ENCODE data around the gene TMC6. TPM values are rescaled to one million over a fixed set of nuclear protein-coding genes. Genes with fewer than 3 reads are reported as not detected.
A peak's percentile ranks its signal among the peaks of the same experiment; 100 is the strongest.
"Not testable (repeated sequence)": the region's sequence is repeated elsewhere in the genome, so short reads cannot be mapped to it uniquely, and the experiment has no call there.

Gene TMC6
- total RNA-seq, 1 experiment from 2014 or later = 238 TPM

DNA sequence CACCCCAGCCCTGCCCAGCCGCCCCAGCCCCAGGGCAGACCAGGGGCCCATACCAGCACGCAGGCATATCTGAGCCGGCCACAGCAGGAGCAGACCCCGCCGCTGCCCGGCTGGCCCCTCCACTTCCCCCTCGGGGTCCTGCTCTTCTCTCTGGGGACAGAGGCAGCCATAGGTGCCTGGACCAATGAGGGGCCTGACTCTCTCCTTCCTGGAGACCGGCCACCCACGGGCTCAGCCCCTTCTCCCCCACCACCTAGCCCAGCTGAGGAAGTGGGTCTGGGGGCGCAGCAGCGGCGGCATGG lies 3.8 kb downstream of the TMC6 start:
- no peak for DNase-seq (ENCODE audit: low spot score)

DNA sequence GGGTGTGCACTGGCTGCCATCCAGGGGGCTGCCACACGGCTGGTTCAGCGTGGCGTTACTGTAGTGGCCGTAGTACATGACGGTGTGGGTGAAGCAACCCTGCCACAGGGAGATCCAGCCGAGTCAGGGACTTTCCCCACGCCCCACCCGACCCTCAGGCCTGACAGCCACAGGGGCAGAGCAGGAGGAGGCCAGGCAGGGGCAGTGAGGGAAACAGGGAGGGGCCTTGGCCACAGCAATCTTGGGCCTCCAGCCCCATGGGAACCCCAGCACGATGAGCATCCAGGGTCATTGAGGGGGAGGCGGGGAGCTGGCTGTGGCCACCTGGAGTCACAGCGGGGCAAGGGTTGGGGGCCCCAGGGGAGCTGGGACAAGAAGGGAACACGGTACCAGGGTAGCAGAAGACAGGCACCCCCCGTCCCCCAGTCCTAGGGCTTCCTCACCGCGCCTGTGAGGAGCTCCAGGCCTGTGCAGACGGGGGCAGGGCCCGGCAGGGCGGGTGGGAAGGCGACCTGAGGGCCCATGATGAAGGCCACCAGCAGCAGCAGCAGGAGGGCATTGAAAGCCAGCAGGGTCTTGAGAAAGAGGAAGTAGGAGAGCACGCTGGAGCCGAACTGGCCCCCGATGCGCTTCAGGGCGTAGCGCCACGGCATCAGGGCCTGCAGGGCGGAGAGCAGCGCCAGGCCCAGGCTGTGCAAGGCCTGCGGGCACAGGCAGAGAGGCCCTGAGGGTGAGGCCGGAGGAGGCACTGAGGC lies 4.3 kb downstream of the TMC6 start:
- DNase-seq (ENCODE audit: low spot score) = no peak

DNA sequence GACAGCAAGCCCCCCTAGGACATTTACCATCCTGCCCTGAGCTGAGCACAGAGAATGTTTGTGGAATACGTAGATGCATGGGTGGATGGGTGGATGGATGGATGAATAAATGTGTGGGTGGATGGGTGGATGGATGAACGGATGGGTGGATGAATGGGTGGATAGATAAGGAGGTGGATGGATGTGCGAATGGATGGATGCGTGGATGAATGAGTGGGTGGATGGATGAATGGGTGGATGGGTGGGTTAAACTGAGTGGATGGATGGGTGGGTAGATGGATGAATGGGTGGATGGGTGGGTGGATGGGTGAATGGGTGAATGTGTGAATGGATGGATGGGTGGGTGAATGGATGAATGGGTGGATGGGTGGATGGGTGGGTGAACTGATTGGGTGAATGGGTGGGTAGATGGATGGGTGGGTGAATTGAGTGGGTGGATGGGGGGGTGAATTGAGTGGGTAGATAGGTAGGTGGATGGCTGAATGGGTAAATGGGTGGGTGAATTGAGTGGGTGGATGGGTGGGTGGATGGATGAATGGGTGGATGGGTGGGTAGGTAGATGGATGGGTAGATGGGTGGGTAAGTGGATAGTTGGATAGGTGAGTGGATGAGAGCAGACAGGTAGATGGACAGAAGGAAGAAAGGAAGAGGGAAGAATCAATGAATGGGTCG lies 5.2 kb downstream of the TMC6 start:
- DNase-seq (ENCODE audit: low spot score) = no peak

DNA sequence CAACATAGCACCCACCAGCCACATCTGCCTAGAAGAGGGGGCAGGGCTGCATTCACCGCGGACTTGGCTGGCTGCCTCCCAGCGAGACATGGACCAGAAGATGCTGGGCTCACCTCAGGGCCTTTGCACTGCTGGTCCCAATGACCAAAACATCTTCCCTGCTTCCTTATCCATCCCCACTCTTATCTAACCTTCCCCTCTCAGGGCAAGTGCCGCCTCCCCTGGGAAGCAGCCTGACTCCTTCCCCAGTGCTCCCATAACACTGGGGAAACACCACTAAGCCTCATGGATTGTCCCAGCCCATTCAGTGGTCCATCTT lies 5.7 kb downstream of the TMC6 start:
- no peak for DNase-seq (ENCODE audit: low spot score)

DNA sequence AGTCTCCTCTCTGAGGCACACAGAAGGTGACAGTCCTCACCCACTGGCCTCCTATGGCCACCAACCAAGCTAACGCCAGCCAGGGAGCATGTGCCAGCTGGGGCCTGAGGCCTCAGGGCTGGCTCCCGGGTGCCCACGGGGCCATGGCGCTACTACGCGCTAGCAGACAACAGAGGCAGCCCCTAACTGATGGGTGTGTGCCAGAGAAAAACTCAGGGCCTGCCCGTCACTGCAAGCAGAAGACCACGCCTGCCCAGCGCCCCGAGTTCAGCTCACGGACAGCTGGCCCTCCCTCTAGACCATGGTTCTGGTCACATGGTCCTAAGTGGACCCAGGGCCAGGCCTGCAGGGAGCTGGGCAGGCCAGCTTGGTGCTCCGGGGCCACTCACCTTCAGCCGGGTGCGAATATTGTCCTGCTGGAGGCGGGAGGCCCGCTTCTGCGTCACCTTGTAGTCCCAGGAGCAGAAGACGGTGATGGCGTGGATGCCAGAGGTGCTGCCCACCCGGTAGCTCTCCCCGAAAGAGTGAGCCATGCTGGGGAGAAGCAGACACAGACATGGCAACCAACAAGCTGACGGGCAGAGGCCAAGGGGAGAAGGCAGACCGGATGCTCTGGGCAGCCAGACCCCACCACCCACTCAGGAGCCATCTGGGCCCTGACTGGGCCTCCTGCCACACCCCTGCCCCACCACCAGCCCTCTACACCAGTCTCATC lies 6.2 kb downstream of the TMC6 start:
- no peak for DNase-seq (ENCODE audit: low spot score)

DNA sequence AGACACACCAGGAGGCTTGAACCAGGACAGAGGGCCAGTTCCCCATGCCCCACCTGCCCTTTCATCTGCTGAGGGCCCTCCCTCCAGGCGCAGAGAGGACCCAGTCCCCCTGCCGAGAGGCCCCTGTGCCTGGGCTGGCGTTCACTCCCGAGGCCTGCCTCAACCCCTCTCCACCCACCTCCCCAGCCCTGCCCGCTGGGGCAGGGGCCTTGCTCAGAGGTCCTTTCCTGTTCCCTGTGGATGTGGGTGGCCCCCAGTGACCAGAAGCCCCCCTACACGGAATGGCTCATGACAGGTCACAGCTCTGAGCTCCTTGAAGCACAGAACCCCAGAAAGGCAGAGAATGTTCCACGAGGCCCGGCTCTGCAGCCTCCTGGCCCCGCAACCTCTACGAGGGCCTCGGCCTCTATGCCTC lies 6.7 kb downstream of the TMC6 start:
- no peak for DNase-seq (ENCODE audit: low spot score)

DNA sequence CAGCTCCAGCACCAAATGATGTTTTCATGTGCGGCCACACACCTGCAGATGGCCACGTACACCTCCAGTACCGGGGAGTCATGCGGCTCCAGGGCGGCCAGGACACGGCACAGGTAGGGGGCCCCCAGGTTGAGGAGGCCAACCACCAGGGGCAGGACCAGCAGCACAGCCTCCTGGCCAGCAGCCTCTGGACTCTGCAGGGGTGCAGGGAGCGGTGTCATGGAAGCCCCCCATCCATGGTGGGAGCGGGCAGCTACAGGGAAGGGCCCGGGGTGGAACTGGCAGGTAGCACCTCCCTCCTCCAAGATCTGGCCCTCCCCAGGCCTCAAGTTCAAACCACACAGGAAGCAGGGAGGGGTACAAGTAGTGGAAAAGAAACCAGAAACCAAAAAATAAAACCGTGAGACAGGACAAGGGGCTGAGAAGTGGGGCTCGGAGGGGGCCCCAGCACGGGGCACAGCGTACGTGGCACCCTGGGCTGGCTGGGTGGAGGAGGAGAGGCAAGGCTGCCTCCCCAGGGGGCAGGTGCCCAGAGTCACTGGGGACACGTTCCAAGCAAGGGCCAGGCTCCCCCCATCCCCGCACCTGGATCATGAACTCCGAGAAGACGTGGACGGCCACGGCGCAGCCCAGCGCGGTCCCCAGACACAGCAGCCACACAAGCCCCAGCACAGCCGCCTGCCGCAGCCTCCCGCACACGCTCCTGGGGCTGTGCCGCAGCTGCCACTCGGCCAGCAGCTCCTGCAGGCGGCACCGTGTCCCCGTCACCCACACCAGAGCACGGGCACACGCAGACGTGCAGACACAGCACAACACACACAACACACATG lies 7.4 kb downstream of the TMC6 start:
- DNase-seq (ENCODE audit: low spot score) = no peak

DNA sequence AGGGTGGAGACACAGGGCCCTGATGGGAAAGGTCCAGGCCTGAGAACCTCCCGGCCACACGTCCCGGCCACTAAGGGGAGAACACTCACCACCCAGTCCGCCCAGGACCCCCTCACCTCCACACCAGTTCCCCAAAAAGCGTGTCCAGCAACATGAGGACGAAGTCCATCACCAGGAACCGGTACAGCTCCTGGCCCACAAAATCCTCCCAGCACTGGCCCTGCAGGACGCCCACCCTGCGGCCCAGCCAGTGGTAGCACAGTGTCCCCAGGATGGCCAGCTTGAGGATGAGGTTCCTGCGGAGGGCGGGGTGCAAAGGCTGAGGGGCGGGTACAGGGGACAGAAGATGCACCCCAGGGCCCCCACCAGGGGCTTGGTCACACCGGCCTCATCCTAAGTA lies 8.0 kb downstream of the TMC6 start:
- no peak for DNase-seq (ENCODE audit: low spot score)

DNA sequence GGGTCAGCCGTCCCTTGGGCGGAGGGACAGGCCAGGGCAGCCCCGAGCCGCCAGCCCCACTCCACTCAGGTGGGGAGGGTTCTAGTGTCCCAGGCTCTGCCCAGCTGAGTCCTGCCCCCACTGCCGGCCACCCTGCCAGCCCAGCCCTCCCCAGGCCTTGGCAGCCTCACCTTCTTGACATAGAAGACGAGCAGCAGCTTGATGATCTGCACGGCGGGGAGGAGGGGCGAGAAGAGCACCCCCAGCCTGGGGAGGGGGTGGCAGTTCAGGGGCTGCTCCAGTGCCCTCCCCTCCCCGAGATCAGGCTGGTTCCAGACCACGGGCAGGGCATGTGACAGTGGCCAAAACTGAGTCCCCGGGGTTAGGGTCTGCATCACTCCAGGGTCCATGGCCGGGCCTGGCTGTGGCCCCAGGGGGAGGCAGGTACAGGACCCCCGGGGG lies 9.7 kb downstream of the TMC6 start:
- no peak for DNase-seq (ENCODE audit: low spot score)

DNA sequence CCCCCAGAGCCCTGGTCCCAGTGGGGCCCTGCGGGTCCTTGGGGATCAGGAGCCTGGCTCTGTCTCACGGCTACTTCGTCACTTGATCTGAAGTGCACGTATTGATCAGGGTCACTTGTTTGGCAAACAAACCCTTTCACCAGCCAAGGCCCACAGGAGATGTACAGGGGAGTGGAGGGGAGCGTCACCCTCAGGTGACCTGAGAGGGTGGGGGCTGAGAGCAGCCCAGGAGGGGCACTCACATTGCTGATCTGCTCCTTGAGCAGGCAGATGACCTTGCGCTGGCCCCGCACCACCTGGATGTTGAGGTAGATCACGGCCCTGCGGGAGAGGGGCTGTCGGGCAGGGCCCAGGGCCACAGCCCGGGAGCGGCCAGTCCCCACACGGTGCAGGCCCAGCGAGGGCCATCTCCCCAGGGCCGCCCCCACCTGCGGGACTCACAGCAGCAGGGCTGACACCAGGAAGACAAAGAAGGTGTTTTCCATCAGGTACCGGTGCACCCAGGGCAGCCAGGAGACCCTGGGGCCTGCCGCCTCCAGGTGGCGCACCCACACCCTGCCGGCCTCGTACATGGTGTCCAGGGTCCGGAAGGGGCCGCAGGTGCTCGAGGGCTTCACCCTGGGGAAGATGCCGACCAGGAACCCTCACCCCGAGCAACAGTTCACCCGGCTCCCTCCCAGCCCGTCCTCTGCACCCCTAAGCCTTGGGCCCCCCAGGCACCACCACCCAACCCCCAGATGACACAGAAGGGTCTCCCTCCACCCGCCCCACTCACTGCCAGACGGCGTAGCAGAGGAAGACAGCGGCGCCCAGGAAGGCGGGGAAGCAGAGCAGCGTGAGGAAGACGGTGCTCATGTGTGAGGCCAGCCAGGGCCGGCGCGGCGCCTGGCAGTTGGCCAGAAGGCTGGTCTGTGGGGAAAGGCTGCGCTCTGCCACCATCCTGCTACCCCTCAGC lies 11.3 kb downstream of the TMC6 start:
- DNase-seq (ENCODE audit: low spot score) = no peak

DNA sequence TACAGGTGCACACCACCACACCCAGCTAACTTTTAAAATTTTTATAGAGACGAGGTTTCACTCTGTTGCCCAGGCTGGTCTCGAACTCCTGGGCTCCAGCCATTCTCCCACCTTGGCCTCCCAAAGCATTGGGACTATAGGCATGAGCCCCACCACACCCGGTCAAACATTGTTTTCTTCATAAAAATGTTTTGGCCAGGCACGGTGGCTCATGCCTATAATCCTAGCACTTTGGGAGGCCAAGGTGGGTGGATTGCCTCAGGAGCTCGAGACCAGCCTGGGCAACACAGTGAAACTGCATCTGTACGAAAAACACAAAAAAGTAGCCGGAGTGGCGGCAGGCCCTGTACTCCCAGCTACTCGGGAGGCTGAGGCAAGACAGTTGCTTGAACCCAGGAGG lies 12.1 kb downstream of the TMC6 start:
- DNase-seq (ENCODE audit: low spot score) = no peak

DNA sequence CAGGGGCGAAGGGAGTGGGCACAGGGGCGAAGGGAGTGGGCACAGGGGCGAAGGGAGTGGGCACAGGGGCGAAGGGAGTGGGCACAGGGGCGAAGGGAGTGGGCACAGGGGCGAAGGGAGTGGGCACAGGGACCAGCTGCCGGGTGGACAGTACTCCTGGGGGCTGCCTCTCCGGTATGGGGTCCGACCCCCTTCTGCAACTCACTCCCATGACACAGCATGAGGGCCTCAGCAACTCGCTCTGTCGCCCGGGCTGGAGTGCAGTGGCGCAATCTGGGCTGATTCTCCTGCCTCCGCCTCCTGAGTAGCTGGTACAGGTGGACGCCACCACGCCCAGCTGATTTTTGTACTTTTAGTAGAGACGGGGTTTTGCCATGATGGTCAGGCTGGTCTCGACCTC lies 12.8 kb downstream of the TMC6 start:
- not testable (repeated sequence) for DNase-seq (ENCODE audit: low spot score)

DNA sequence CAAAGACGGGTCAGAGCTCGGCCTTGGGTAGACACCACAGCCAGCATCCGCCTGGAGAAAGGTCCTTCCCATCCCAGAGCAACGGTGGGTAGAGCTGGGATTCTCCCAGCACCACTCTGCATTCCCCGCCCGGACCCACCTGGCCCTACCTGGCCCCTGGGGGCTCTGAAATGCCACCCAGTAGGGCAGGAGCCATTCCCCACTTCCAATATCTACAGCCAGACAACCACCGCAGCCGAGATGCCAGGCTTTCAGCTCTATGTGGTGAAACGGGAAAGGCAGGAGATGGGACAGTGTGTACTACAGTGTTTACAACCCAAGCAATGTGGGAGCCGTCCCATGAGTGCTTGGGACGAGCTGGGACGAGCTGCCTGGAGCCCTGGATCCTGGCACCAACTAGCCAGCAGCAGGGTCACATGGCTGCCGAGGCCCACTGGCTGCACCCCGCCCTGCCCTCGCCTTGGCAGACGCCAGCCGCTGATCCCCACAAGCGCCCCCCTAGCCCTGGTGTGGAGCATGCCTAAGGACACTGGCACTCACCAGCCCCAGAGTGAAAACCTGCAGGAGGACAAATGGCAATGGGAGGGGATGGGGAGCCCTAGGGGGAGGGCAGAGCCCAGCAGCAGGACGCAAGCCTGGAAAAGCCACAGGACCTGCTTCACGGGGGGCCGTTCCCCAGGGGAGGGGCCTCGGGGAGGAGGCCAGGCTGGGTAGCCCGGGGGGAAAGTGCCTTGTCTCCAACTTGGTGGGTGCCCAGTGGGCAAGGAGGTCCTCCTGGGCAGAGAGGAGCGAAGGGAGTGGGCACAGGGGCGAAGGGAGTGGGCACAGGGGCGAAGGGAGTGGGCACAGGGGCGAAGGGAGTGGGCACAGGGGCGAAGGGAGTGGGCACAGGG lies 13.5 kb downstream of the TMC6 start:
- no peak for DNase-seq (ENCODE audit: low spot score)

DNA sequence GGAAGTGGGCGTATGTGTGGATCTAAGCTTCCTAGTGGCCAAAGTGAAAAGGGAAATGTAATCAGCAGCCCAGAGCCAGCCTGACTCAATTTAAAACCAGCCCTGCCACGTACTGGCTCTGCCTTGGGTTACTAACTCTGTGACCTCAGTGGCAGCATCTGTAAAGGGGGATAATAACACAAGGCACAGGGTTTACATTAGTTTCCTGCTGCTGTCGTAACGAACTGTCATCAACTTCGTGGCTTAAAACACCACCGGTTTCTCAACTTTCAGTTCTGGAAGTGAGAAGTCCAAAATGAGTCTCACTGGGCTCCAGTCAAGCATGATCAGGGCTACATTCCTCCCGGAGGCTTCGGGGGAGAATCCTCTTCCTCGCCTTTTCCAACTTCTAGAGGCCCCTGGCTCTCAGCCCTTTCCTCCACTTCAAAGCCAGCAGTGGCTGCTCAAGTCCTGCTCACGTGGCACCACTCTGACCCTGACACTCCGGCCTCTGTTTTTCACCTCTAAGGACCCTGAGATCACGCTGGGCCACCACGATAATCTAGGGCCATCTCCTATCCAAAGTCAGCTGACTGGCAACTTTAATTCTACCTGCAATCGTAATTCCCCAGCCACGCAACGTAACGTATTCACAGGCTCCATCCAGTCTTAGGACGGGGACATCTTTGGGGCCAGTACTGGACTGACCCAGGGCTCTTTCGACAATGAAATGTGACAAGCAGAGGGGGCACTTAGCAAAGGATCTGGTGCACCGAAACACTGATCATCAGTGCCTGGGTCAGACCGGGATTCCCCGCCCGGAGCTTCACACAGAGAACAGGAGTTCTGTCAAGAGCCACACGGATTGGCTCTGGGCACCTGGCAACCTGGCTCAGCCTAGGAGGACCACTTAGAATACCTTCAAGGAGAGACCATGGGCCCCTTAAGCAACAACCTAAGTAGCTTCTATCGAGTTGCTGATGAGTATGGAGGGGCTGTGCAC lies 14.5 kb downstream of the TMC6 start:
- no peak for DNase-seq (ENCODE audit: low spot score)

DNA sequence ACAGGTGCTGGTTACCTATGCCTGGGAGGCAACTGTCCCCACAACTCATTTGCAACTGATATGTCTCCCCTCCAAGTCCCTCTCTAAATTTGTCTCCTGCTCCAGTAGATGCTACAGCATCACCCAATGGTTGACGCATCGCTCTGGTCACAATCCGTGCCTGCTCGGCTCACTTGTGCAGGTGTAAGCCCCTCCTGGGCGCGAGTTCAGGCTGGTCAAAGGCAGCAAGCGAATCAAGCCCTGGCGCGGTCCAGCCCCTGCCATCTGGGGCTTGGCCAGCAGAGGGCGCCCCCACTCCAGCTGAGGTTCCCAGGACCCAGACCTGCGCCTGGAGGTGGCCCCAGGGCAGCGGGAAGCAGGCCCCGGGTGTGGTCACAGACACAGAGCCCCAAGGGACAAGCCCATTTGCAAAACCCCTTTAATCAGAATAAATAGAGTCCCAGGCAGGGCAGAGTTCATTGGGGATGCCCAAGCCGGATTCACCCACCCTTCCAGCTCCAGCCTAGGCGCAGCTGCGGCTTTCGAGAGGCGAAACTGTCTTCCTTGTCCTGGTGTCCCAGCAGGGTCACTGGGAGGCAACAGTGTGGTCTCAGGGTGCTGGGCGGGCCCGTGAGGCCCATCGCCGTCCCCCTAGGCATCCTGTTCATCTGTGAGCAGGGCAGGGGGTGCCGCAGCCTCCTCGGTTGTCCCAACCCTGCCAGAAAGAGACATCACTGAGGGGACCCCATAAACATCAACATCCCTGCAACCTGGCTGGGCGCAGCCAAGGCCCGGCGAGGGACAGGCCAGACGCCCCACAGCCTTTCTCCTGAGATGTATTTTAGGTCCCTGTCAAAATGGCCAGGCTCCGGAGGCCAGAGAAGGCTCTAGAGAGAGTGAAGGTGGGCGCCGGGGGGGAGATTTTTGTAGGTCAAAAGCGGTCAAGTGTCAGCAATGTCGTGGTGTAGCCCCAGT lies 15.8 kb downstream of the TMC6 start:
- DNase-seq (ENCODE audit: low spot score) = peak; percentile 75

DNA sequence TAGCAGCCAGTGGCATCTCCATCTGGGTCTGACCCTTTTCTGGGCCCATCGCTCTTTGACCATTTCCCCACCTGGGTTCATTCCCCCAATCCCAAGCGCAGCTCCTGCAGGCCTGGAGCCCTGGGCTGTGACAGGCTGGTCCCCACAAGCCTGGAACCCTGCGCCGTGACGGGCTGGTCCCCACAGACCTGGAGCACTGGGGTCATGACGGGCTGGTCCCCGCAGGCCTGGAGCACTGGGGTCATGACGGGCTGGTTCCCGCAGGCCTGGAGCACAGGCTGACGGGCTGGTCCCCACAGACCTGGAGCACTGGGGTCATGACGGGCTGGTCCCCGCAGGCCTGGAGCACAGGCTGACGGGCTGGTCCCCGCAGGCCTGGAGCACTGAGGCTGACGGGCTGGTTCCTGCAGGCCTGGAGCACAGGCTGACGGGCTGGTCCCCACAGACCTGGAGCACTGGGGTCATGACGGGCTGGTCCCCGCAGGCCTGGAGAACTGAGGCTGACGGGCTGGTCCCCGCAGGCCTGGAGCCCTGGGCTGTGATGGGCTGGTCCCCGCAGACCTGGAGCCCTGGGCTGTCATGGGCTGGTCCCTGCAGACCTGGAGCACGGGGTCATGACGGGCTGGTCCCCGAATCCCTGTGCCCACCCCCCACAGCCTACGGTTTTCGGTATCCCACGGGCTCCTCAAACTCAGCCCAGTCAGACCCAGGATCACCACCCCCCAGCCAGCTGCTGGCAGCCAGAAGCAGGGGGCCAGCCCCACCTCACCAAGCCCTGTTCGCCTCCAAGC lies 16.6 kb downstream of the TMC6 start:
- DNase-seq (ENCODE audit: low spot score) = no peak
